Measurements from ENCODE around the gene TUT1.
A peak's percentile ranks its signal among the peaks of the same experiment; 100 is the strongest.
"Not testable (repeated sequence)": the region's sequence is repeated elsewhere in the genome, so short reads cannot be mapped to it uniquely, and the experiment has no call there.

Gene TUT1

GRCh38 chr11:62603776-62604299, 12.5 kb upstream of the TUT1 start:
- DNase-seq: no peak

GRCh38 chr11:62603072-62603408, 11.7 kb upstream of the TUT1 start:
- DNase-seq: no peak

- DNase-seq: no peak
Observed at GRCh38 chr11:62602141-62603071, 11.1 kb upstream of the TUT1 start.

- DNase-seq: peak; percentile 99
Observed at GRCh38 chr11:62601372-62602140, 10.2 kb upstream of the TUT1 start, which contains the start of gene MTA2. TSS of gene MTA2 (minus strand) at chr11:62601865. CDS start at chr11:62601450, 415 bp downstream.

- peak; percentile 47 for DNase-seq
Observed at GRCh38 chr11:62601122-62601371, 9.7 kb upstream of the TUT1 start.

GRCh38 chr11:62600367-62601121, 9.2 kb upstream of the TUT1 start:
- DNase-seq: peak; percentile 44

GRCh38 chr11:62599901-62600300, 8.6 kb upstream of the TUT1 start:
- no peak for DNase-seq

- peak; percentile 99 for DNase-seq
Observed at GRCh38 chr11:62599069-62599696, 7.9 kb upstream of the TUT1 start.

GRCh38 chr11:62595124-62595523, 3.8 kb upstream of the TUT1 start:
- no peak for DNase-seq

GRCh38 chr11:62593434-62594044, 2.2 kb upstream of the TUT1 start:
- peak; percentile 89 for DNase-seq

- DNase-seq: no peak
Observed at GRCh38 chr11:62592989-62593421, 1.7 kb upstream of the TUT1 start.

- no peak for DNase-seq
Observed at GRCh38 chr11:62592146-62592815, 958 bp upstream of the TUT1 start.

GRCh38 chr11:62588966-62589637, 2.2 kb downstream of the TUT1 start:
- peak; percentile 42 for DNase-seq

- not testable (repeated sequence) for DNase-seq
Observed at GRCh38 chr11:62585356-62585755, 6.0 kb downstream of the TUT1 start.

- DNase-seq: not testable (repeated sequence)
Observed at GRCh38 chr11:62581735-62582134, 9.6 kb downstream of the TUT1 start.

- DNase-seq: no peak
Observed at GRCh38 chr11:62580959-62581715, 10.2 kb downstream of the TUT1 start.

- DNase-seq: no peak
Observed at GRCh38 chr11:62579252-62579651, 12.1 kb downstream of the TUT1 start.

- no peak for DNase-seq
Observed at GRCh38 chr11:62578541-62578940, 12.8 kb downstream of the TUT1 start.

- no peak for DNase-seq
Observed at GRCh38 chr11:62577046-62577714, 14.1 kb downstream of the TUT1 start.

GRCh38 chr11:62575837-62576236, 15.5 kb downstream of the TUT1 start:
- no peak for DNase-seq

All from RPMI8226 (cell line).